Measurements from ENCODE around the gene THAP11.

The THAP11 gene

DNA sequence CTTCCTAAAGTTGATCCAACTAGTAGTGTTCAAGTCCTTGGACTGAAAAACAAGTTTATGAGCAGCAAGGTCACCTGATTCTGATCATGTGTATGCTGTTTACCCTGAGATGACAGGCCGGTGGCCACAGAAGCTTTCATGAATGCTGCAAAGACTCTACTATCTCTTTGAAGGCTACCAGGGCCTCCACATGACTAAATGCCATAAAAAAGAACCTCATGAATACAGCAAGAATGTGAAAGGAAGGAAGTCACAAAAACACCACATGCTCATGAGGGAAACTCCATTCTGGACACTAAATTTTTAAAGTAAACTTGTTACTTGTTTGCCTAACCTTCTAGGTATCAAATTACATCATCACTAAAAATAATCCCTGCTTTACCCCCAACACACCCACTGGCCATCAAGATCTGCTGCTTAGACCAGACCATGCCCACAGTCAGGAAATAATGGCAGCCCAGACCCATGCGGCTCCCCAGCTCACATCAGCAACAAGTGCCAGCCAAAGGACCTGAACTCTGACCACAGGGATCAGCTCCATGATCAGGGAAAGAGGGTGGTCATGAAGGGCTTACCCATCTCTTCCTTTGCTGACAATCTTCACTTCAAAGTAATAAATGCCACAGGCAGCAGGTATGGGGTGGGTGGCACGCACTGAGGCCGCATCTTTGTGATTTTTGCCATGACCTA, 37.1 kb upstream of the THAP11 start:
- peak overlapping the region; percentile 85 for H3K9ac ChIP-seq (ENCODE audit: low read depth, low read length, poor library complexity, severe bottlenecking)
- peak overlapping the region; percentile 93 for H3K4me3 ChIP-seq (ENCODE audit: low read length, poor library complexity, severe bottlenecking)
- peaks cover 62% of the 10 kb centered on the region for H3K79me2 ChIP-seq (ENCODE audit: insufficient read depth, low read length)
- H3F3A ChIP-seq (ENCODE audit: low read depth) = no peaks in the 10 kb centered on the region
- H2AFZ ChIP-seq (ENCODE audit: low read length) = no peak overlapping the region
- H3K36me3 ChIP-seq (ENCODE audit: insufficient read depth, low read length) = no peaks in the 10 kb centered on the region
- H3K9me2 ChIP-seq (replicated peaks; ENCODE audit: low read depth, low read length) = no peaks in the 10 kb centered on the region
- H4K20me1 ChIP-seq (ENCODE audit: insufficient read depth, low read length, poor library complexity, severe bottlenecking) = peaks cover 41% of the 10 kb centered on the region
- peaks cover 57% of the 10 kb centered on the region for H3K4me1 ChIP-seq (ENCODE audit: insufficient read depth, low read length, poor library complexity, severe bottlenecking)
- H3K4me2 ChIP-seq (ENCODE audit: low read depth, low read length, poor library complexity, severe bottlenecking) = peak overlapping the region; percentile 98
- TF ChIP-seq CTCF (conservative IDR thresholded peaks at IDR 0.05; ENCODE audit: low read length) = no peak
- no peak for TF ChIP-seq EZH2phosphoT487 (IDR thresholded peaks at IDR 0.05; ENCODE audit: borderline replicate concordance)
- no peaks in the 10 kb centered on the region for H3K27me3 ChIP-seq (ENCODE audit: insufficient read depth, low read length, poor library complexity, severe bottlenecking)
- H3K9me3 ChIP-seq (ENCODE audit: insufficient read depth, low read depth, low read length) = no peaks in the 10 kb centered on the region

DNA sequence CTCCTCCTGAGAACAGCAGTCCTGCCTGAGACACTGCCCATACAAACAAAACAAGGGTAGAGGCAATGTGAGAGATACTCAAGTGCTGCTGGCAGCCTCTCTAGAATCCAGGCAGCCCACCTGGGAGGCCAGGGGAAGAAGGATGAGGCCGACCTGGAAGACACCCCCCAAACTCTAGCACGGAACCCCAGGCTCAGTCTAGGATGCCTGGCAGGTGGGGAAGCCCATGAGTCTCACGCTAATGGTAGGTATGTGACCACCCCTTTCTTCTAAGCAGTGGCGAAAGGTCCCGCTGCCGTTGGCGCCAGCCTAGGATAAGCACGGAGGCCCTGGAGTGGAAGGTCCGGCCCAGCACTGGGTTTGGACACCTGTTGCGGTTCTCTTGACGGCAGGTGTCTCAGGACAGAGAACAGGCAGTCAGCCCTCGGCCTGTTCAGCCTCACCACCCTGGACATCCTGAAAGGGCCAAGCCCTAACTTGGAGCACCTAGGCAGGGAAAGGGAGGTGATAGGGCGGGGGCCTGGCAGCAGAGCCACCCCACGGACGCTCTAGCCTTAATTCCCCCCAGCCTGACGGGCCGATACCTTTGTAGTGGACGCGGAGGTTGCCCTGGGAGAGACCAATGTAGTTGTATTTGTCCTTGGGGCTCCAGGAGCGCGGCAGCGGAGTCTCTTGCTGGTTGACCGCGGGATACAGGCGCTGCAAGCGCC, 36.2 kb upstream of the THAP11 start:
- peaks cover 38% of the 10 kb centered on the region for H4K20me1 ChIP-seq (ENCODE audit: insufficient read depth, low read length, poor library complexity, severe bottlenecking)
- peaks cover 48% of the 10 kb centered on the region for H3K4me1 ChIP-seq (ENCODE audit: insufficient read depth, low read length, poor library complexity, severe bottlenecking)
- H3K9ac ChIP-seq (ENCODE audit: low read depth, low read length, poor library complexity, severe bottlenecking) = peak overlapping the region; percentile 85
- peaks cover 54% of the 10 kb centered on the region for H3K79me2 ChIP-seq (ENCODE audit: insufficient read depth, low read length)
- peak overlapping the region; percentile 93 for H3K4me3 ChIP-seq (ENCODE audit: low read length, poor library complexity, severe bottlenecking)
- H2AFZ ChIP-seq (ENCODE audit: low read length) = peak overlapping the region; percentile 45; the same call in 1 of the 2 replicates
- H3K9me2 ChIP-seq (replicated peaks; ENCODE audit: low read depth, low read length) = no peaks in the 10 kb centered on the region
- no peaks in the 10 kb centered on the region for H3K27me3 ChIP-seq (ENCODE audit: insufficient read depth, low read length, poor library complexity, severe bottlenecking)
- H3K9me3 ChIP-seq (ENCODE audit: insufficient read depth, low read depth, low read length) = no peaks in the 10 kb centered on the region
- no peaks in the 10 kb centered on the region for H3F3A ChIP-seq (ENCODE audit: low read depth)
- no peak for TF ChIP-seq EZH2phosphoT487 (IDR thresholded peaks at IDR 0.05; ENCODE audit: borderline replicate concordance)
- no peak for TF ChIP-seq CTCF (conservative IDR thresholded peaks at IDR 0.05; ENCODE audit: low read length)
- peak overlapping the region; percentile 98 for H3K4me2 ChIP-seq (ENCODE audit: low read depth, low read length, poor library complexity, severe bottlenecking)
- H3K36me3 ChIP-seq (ENCODE audit: insufficient read depth, low read length) = no peaks in the 10 kb centered on the region

GRCh38 chr16:67806428-67807147, 35.5 kb upstream of the THAP11 start, which contains the start of the genes RANBP10 and TSNAXIP1:
RANBP10 (minus strand) TSS chr16:67806560; CDS start chr16:67806536, 24 bp downstream.
TSNAXIP1 (plus strand) TSS chr16:67806889; CDS start chr16:67807150, 261 bp downstream.
- H3K4me2 ChIP-seq (ENCODE audit: low read depth, low read length, poor library complexity, severe bottlenecking) = peak within 1 kb of the TSS; percentile 98
- no peaks in the 10 kb centered on the region for H3F3A ChIP-seq (ENCODE audit: low read depth)
- H2AFZ ChIP-seq (ENCODE audit: low read length) = peak within 1 kb of the TSS; percentile 86
- peaks cover 41% of the 10 kb centered on the region for H3K4me1 ChIP-seq (ENCODE audit: insufficient read depth, low read length, poor library complexity, severe bottlenecking)
- peaks cover 32% of the 10 kb centered on the region for H4K20me1 ChIP-seq (ENCODE audit: insufficient read depth, low read length, poor library complexity, severe bottlenecking)
- no peak for TF ChIP-seq EZH2phosphoT487 (IDR thresholded peaks at IDR 0.05; ENCODE audit: borderline replicate concordance)
- no peak for TF ChIP-seq CTCF (conservative IDR thresholded peaks at IDR 0.05; ENCODE audit: low read length)
- peak within 1 kb of the TSS; percentile 85 for H3K9ac ChIP-seq (ENCODE audit: low read depth, low read length, poor library complexity, severe bottlenecking)
- no peaks in the 10 kb centered on the region for H3K9me2 ChIP-seq (replicated peaks; ENCODE audit: low read depth, low read length)
- peak within 1 kb of the TSS; percentile 93 for H3K4me3 ChIP-seq (ENCODE audit: low read length, poor library complexity, severe bottlenecking)
- no peaks in the 10 kb centered on the region for H3K9me3 ChIP-seq (ENCODE audit: insufficient read depth, low read depth, low read length)
- peaks cover 46% of the 10 kb centered on the region for H3K79me2 ChIP-seq (ENCODE audit: insufficient read depth, low read length)
- no peaks in the 10 kb centered on the region for H3K27me3 ChIP-seq (ENCODE audit: insufficient read depth, low read length, poor library complexity, severe bottlenecking)
- no peaks in the 10 kb centered on the region for H3K36me3 ChIP-seq (ENCODE audit: insufficient read depth, low read length)

All from Loucy (cell line).